ENCODE results near the gene TLE1.

The TLE1 gene

GRCh38 chr9:81573415-81574321, 115.7 kb downstream of the TLE1 start:
- no peak for DNase-seq (ENCODE audit: low read depth)
- TF ChIP-seq CTCF (IDR thresholded peaks at IDR 0.05; ENCODE audit: control insufficient read depth, extremely low read depth, insufficient read depth): no peak
- H3K4me3 ChIP-seq (ENCODE audit: low read depth, low read length): no peak overlapping the region

GRCh38 chr9:81570083-81570482, 119.3 kb downstream of the TLE1 start:
- no peak for DNase-seq (ENCODE audit: low read depth)
- no peak for TF ChIP-seq CTCF (IDR thresholded peaks at IDR 0.05; ENCODE audit: control insufficient read depth, extremely low read depth, insufficient read depth)
- no peak overlapping the region for H3K4me3 ChIP-seq (ENCODE audit: low read depth, low read length)

GRCh38 chr9:81566074-81566698, 123.2 kb downstream of the TLE1 start:
- no peak for DNase-seq (ENCODE audit: low read depth)
- no peak overlapping the region for H3K4me3 ChIP-seq (ENCODE audit: low read depth, low read length)
- TF ChIP-seq CTCF (IDR thresholded peaks at IDR 0.05; ENCODE audit: control insufficient read depth, extremely low read depth, insufficient read depth): no peak

GRCh38 chr9:81565609-81566008, 123.7 kb downstream of the TLE1 start:
- no peak overlapping the region for H3K4me3 ChIP-seq (ENCODE audit: low read depth, low read length)
- no peak for DNase-seq (ENCODE audit: low read depth)
- no peak for TF ChIP-seq CTCF (IDR thresholded peaks at IDR 0.05; ENCODE audit: control insufficient read depth, extremely low read depth, insufficient read depth)

GRCh38 chr9:81565144-81565543, 124.2 kb downstream of the TLE1 start:
- H3K4me3 ChIP-seq (ENCODE audit: low read depth, low read length): no peak overlapping the region
- no peak for DNase-seq (ENCODE audit: low read depth)
- no peak for TF ChIP-seq CTCF (IDR thresholded peaks at IDR 0.05; ENCODE audit: control insufficient read depth, extremely low read depth, insufficient read depth)

GRCh38 chr9:81564632-81565031, 124.7 kb downstream of the TLE1 start:
- TF ChIP-seq CTCF (IDR thresholded peaks at IDR 0.05; ENCODE audit: control insufficient read depth, extremely low read depth, insufficient read depth): no peak
- H3K4me3 ChIP-seq (ENCODE audit: low read depth, low read length): no peak overlapping the region
- no peak for DNase-seq (ENCODE audit: low read depth)
